PC-3 (cell line): ENCODE data around the gene MAP1B. TPM values are rescaled to one million over a fixed set of nuclear protein-coding genes. Genes with fewer than 3 reads are reported as not detected.
A peak's percentile ranks its signal among the peaks of the same experiment; 100 is the strongest.

Experiments used
- ATAC-seq: fragments of 200-7000 bp; cut with Tn5 transposase; 2 replicates; pipeline ENCODE4 v1.9.1; 2020; ENCODE audit warnings: mild to moderate bottlenecking, moderate library complexity
- BruUV-seq: library from RNA; stranded (reverse); fragments of 400-500 nt; replicated peaks from 2 replicates; lab custom pipeline; 2021; lab: Mats Ljungman, UMichigan
- CTCF ChIA-PET: fragments of 300-600 bp; sonication (Branson Sonifier 250); formaldehyde crosslinking; loops from one replicate; lab custom pipeline; 2022; ENCODE audit warnings: antibody characterized with exemption; lab: Charles Lee
- POLR2A ChIA-PET: fragments of 300-600 bp; sonication (Branson Sonifier 250); formaldehyde crosslinking; loops from one replicate; lab custom pipeline; 2022; ENCODE audit warnings: antibody characterized with exemption; ENCODE audit not compliant: unreplicated experiment; lab: Charles Lee
- DNase-seq: peaks from one replicate; pipeline ENCODE4 v3.0.0-alpha.2; 2015
- H2AFZ ChIP-seq: fragments of 300-600 bp; sonication (generic); 2 replicates; pipeline ENCODE4 v1.6.0; 2016; ENCODE audit warnings: antibody characterized with exemption, low read length
- H3F3A ChIP-seq: fragments of 300-600 bp; sonication (generic); one replicate; pipeline ENCODE4 v1.6.0; 2017; ENCODE audit warnings: antibody characterized with exemption, low read length, control low read depth, mild to moderate bottlenecking; ENCODE audit not compliant: unreplicated experiment
- H3K27ac ChIP-seq: fragments of 300-600 bp; sonication (generic); 2 replicates; pipeline ENCODE4 v1.5.1; 2016; ENCODE audit warnings: mild to moderate bottlenecking, low read length
- H3K27me3 ChIP-seq: fragments of 300-600 bp; sonication (generic); 2 replicates; pipeline ENCODE4 v1.6.1; 2016; ENCODE audit warnings: low read length, mixed read lengths
- H3K36me3 ChIP-seq: fragments of 300-600 bp; sonication (generic); 2 replicates; pipeline ENCODE4 v1.6.1; 2016; ENCODE audit warnings: low read depth, mixed run types, low read length, mixed read lengths
- H3K4me1 ChIP-seq: fragments of 300-600 bp; sonication (generic); 2 replicates; pipeline ENCODE4 v1.5.1; 2016; ENCODE audit warnings: low read length; ENCODE audit not compliant: insufficient read depth
- H3K4me2 ChIP-seq: fragments of 300-600 bp; sonication (generic); 2 replicates; pipeline ENCODE4 v1.6.0; 2016; ENCODE audit warnings: low read length
- H3K4me3 ChIP-seq: fragments of 300-600 bp; sonication (generic); 2 replicates; pipeline ENCODE4 v1.5.1; 2016; ENCODE audit warnings: mild to moderate bottlenecking, low read length, mixed read lengths
- H3K79me2 ChIP-seq: fragments of 300-600 bp; sonication (generic); 2 replicates; pipeline ENCODE4 v1.6.1; 2017; ENCODE audit warnings: low read length, mixed read lengths
- H3K9ac ChIP-seq: fragments of 300-600 bp; sonication (generic); 2 replicates; pipeline ENCODE4 v1.6.0; 2016; ENCODE audit warnings: mild to moderate bottlenecking, low read length
- H3K9me2 ChIP-seq: fragments of 300-600 bp; sonication (generic); replicated peaks from 2 replicates; pipeline ENCODE4 v1.6.1; 2016; ENCODE audit warnings: mixed run types, low read length, mixed read lengths
- H3K9me3 ChIP-seq: fragments of 300-600 bp; sonication (generic); 2 replicates; pipeline ENCODE4 v1.6.1; 2016; ENCODE audit warnings: low read length, mixed read lengths
- H4K20me1 ChIP-seq: fragments of 300-600 bp; sonication (generic); 2 replicates; pipeline ENCODE4 v1.6.1; 2016; ENCODE audit warnings: low read length, mixed read lengths
- EZH2 ChIP-seq: fragments of 300-600 bp; sonication (generic); IDR thresholded peaks from one replicate; pipeline ENCODE4 v1.6.1; 2017; ENCODE audit warnings: antibody characterized with exemption, mild to moderate bottlenecking, low read length; ENCODE audit not compliant: unreplicated experiment
- EZH2phosphoT487 ChIP-seq: fragments of 300-600 bp; sonication (generic); IDR thresholded peaks from 2 replicates; pipeline ENCODE4 v1.6.1; 2018; ENCODE audit warnings: mild to moderate bottlenecking, antibody characterized with exemption, low read length, borderline replicate concordance
- intact Hi-C: fragments of 100-400 bp; cut with micrococcal nuclease; formaldehyde crosslinking; loops from 2 replicates; pipeline ENCODE4 v1.9.0; 2023
- total RNA-seq: library from RNA; depleted of rRNA; stranded (reverse); fragments of >200 nt; gene quantifications from 2 replicates; pipeline ENCODE4 v1.2.3, GENCODE V29; 2014
- TF ChIP-seq, protein P1 (sequence below): fragments of 300-600 bp; sonication (generic); conservative IDR thresholded peaks from 2 replicates; pipeline ENCODE4 v1.5.1; 2017; ENCODE audit warnings: antibody characterized with exemption, low read depth, mild to moderate bottlenecking, low read length

The MAP1B gene
- total RNA-seq, 1 experiment from 2014 or later = 12.8 TPM

GRCh38 chr5:72209147-72210115 lies 102.2 kb downstream of the MAP1B start:
- Histone ChIP-seq H3K9me2 (no peaks in the 10 kb centered on the region), H3K27ac (no peak overlapping the region), H3K9ac (no peak overlapping the region), H3K4me3 (no peak overlapping the region), H3K27me3 (no peaks in the 10 kb centered on the region), H3K79me2 (no peaks in the 10 kb centered on the region), H3F3A (no peaks in the 10 kb centered on the region), H3K4me2 (no peak overlapping the region), H2AFZ (no peak overlapping the region), H3K4me1 (peaks cover 14% of the 10 kb centered on the region), H3K36me3 (peaks cover 5% of the 10 kb centered on the region; the same call in 1 of the 2 replicates), H4K20me1 (no peaks in the 10 kb centered on the region), H3K9me3 (no peaks in the 10 kb centered on the region)
- ATAC-seq (peak; percentile 56), DNase-seq (peak; percentile 44)
- intact Hi-C loops = no loop called here
- CTCF ChIA-PET = no interaction called here
- TF ChIP-seq, protein P1, sequence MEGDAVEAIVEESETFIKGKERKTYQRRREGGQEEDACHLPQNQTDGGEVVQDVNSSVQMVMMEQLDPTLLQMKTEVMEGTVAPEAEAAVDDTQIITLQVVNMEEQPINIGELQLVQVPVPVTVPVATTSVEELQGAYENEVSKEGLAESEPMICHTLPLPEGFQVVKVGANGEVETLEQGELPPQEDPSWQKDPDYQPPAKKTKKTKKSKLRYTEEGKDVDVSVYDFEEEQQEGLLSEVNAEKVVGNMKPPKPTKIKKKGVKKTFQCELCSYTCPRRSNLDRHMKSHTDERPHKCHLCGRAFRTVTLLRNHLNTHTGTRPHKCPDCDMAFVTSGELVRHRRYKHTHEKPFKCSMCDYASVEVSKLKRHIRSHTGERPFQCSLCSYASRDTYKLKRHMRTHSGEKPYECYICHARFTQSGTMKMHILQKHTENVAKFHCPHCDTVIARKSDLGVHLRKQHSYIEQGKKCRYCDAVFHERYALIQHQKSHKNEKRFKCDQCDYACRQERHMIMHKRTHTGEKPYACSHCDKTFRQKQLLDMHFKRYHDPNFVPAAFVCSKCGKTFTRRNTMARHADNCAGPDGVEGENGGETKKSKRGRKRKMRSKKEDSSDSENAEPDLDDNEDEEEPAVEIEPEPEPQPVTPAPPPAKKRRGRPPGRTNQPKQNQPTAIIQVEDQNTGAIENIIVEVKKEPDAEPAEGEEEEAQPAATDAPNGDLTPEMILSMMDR = no peak
- TF ChIP-seq EZH2 = no peak
- TF ChIP-seq EZH2phosphoT487 = no peak
- BruUV-seq = no TSS peak
- POLR2A ChIA-PET = interaction anchor here (0.6 kb wide), 1 partner anchor 390 kb away, joined by 4 read pairs; no protein-coding TSS in a partner anchor

DNA sequence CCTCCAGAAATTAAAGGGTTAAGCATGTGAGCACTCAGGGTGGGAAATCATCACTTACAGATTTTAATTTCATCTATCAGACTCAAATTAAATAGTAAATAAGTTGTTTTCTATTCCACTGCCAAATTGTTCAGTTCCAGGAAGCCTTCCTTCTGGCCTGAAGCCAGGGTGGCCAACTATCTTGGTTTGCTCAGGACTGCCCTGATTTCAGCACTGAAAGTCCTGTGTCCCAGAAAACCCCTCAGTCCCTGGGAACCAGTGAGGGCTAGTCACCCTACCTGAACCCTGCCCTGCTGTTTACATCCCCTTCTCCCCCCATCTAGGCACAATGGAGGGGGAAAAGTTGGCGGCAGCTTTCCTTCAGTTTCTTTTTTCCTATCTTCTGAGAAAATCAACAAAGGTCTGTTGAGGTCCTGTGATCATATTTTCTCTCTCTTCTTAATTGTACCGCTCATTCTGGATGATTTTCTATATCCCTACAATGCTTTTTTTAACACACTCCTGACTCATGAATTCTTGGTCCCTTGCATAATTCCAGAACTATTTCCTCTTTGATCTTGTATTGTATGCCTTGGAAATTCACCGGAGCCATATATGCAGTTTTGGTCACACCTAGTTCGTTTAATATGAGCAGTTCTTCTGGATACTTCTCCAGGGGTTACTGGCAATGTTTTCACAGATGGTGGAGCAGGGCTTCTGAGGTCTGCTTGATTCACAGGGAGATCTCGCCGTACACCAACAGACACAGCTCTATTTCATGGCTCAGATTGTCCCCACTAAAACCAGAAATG lies 103.8 kb downstream of the MAP1B start:
- no TSS peak for BruUV-seq

More for the DNA sequence above, 103.8 kb downstream of the MAP1B start:
- Histone ChIP-seq H3K9me2 (no peaks in the 10 kb centered on the region), H3K9me3 (no peaks in the 10 kb centered on the region), H3K36me3 (no peaks in the 10 kb centered on the region), H3K4me2 (peak overlapping the region; percentile 48), H3K27ac (peak overlapping the region; percentile 72), H3K4me3 (no peak overlapping the region), H3K9ac (no peak overlapping the region), H3K79me2 (no peaks in the 10 kb centered on the region), H3K27me3 (no peaks in the 10 kb centered on the region), H3F3A (no peaks in the 10 kb centered on the region), H2AFZ (no peak overlapping the region), H3K4me1 (peaks cover 14% of the 10 kb centered on the region), H4K20me1 (no peaks in the 10 kb centered on the region)
- ATAC-seq (peak; percentile 76), DNase-seq (peak; percentile 64)
- TF ChIP-seq EZH2phosphoT487 (no peak), EZH2 (no peak)
- TF ChIP-seq, protein P1 = no peak
- ChIA-PET POLR2A (no interaction called here), CTCF (no interaction called here)
- intact Hi-C loops = no loop called here
